Prostate gland (tissue), 2 donors: Measurements from ENCODE around the gene ORMDL1. TPM values are rescaled to one million over a fixed set of nuclear protein-coding genes. Genes with fewer than 3 reads are reported as not detected.

Source experiments
- total RNA-seq, 2 donors: library from RNA; depleted of rRNA; stranded (reverse); fragments of >200 nt; gene quantifications; one replicate each; pipeline ENCODE4 v1.1.0, GENCODE V29; 2016

The ORMDL1 gene
- total RNA-seq, 2 donors from 2014 or later = 48.0 to 86.7 TPM

Other genes starting within 250 kb of the ORMDL1 start
- gene SLC40A1, start 203.6 kb downstream of the ORMDL1 start, total RNA-seq = 100 to 1,000 TPM in 1 of 2 donors, 10 to 100 TPM in 1; 86.7 to 169 TPM
- gene ASNSD1, start 122.9 kb downstream of the ORMDL1 start, total RNA-seq = 10 to 100 TPM; 35.5 to 36.1 TPM
- 10 to 100 TPM; 10.3 to 13.5 TPM for gene ANKAR, start 109.7 kb downstream of the ORMDL1 start, total RNA-seq
- 10 to 100 TPM; 11.7 to 13.7 TPM for gene OSGEPL1, start 21.5 kb downstream of the ORMDL1 start, total RNA-seq
- 10 to 100 TPM; 22.3 to 23.8 TPM for gene PMS1, start 111 bp upstream of the ORMDL1 start, total RNA-seq